GM13977 (cell line): Measurements from ENCODE around the gene DKKL1.

Source experiments
- DNase-seq: peaks from one replicate; pipeline ENCODE4 v3.0.0; 2012; ENCODE audit warnings: low spot score
- CTCF ChIP-seq: IDR thresholded peaks from 2 replicates; pipeline ENCODE4 v1.5.1; 2012; ENCODE audit warnings: mild to moderate bottlenecking, control low read depth; ENCODE audit not compliant: insufficient read depth; ENCODE audit errors: extremely low read depth, missing control alignments
- in situ Hi-C: fragments of 300-500 bp; cut with MboI; formaldehyde crosslinking; loops from one replicate; pipeline ENCODE4 v1.12.0; 2022; ENCODE audit warnings: low sequenced_read_pairs, low pct_unique_long_range_greater_than_20kb, mixed read lengths, inconsistent platforms; ENCODE audit not compliant: unreplicated experiment

The DKKL1 gene

GRCh38 chr19:49335071-49335783 is 28.4 kb upstream of the DKKL1 start, which contains the start of gene CD37:
CD37 (plus strand) TSS chr19:49335406; CDS start chr19:49335541, 135 bp downstream.
- peak; percentile 76 for DNase-seq
- no peak for TF ChIP-seq CTCF
- in situ Hi-C loops, result no loop called here

DNA sequence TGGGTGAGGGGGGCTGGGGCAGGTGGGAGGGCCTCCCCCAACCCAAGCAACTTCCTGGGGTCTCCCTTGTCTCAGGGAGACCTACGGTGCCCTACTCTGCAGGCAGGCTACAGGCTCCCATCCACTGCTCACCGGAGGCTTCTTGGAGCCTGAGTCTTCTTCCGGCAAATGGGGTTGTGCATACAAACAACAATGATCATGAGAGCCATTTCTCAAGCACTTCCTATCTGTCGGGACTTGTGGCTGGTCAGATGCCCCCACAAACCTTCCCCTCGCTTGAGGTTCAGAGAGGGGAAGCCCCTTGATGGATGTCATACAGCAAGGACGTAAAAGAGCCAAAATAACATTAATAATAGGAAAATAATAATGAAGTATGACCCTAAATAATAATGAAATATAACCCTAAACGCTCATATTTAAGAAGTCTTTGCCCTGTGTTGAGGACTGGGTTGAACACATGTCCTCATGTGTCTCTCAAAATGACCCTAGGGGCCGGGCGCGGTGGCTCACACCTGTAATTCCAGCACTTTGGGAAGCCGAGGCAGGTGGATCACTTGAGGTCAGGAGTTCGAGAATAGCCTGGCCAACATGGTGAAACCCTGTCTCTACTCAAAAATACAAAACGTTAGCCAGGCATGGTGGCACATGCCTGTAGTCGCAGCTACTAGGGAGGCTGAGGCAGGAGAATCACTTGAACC is 27.7 kb upstream of the DKKL1 start:
- TF ChIP-seq CTCF, result no peak
- peak; percentile 84 for DNase-seq
- in situ Hi-C loops, result no loop called here

DNA sequence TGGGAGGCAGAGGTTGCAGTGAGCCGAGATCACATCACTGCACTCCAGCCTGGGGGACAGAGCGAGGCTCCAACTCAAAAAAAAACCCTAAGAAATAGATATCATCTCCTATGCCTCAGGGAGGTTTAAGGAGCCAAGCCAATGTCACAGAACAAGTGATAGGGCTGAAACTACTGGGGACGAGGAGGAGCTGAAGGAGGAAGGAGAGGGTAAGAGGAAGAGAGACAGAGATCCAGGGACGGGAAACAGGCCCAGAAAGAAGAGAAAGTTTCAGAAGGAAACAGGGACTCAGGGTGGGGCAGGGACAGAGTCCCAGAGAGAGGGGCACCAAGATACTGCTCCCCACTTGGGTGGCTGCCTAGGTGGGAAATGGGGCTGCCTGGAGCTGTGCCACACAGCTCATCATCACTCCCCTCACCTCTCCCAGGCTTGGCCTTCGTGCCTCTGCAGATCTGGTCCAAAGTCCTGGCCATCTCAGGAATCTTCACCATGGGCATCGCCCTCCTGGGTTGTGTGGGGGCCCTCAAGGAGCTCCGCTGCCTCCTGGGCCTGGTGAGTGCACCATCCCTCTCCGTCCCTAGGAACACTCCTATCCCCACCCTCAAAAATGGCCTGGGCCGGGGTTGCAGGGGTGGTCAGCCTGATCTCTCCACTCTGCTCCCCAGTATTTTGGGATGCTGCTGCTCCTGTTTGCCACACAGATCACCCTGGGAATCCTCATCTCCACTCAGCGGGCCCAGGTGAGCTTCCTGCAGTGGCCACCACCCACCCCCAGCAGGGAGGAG is 27.0 kb upstream of the DKKL1 start:
- no peak for TF ChIP-seq CTCF
- no peak for DNase-seq
- in situ Hi-C loops, result no loop called here

DNA sequence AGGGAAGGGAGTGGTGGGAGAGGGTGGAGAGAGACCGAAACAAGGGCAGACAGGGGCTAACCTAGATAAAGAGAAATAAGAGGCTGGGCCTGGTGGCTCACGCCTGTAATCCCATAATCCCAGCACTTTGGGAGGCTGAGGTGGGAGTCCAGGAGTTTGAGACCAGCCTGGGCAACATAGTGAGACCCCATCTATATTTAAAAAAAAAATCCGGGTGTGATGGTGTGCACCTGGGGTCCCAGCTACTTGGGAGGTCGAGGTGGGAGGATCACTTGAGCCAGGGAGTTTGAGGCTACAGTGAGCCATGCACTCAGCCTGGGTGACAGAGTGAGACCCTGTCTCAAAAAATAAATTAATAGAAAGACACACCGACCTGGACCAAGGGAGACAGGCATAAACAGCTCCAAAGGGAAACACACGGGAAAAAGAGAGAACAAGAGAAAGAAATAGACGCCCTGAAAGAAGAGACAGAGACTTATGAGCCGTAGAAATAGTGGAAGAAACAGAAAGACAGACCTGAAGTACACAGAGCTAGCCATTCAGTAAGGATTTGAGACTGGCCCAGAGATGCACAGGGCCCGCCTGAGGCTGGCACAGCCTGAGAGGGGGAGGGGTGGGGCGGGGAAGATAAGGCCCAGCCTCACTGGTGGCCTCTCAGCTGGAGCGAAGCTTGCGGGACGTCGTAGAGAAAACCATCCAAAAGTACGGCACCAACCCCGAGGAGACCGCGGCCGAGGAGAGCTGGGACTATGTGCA is 26.2 kb upstream of the DKKL1 start:
- no peak for TF ChIP-seq CTCF
- in situ Hi-C loops, result no loop called here
- no peak for DNase-seq

DNA sequence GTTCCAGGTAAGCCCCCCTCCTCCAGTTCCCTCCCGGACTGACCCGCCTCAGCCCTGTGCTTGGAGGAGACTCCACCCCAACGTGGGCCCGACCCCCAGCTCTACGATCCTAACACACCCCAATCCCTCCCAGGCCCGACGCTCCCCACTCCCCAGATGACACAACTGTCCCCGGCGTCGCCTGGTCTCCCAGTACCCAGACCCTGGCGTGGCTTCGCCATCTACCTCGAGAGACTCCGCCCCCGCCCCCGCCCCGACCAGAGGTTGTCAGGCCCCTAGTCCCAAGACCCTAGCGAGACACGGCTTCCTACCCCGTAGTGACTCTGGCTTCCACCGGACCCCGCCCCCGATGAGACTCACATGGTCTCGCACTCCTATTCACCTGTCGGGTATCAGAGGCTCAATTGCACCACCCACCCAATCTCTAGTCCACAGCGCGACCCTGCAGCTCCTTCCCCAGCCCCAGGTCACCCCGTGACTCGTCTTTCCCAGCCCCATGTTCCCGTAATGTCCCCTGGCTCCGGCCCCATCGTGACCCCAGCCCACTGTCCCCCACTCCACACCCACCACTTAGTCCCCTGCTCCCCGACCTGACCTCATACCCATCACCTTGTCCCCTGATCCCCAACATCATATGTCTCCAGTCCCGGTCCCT is 25.5 kb upstream of the DKKL1 start:
- in situ Hi-C loops, result no loop called here
- TF ChIP-seq CTCF, result no peak
- DNase-seq, result no peak

- no peak for TF ChIP-seq CTCF
- in situ Hi-C loops, result no loop called here
- peak; percentile 17 for DNase-seq
These were observed 24.9 kb upstream of the DKKL1 start for GRCh38 chr19:49338691-49339300.
